BE2C (cell line): ENCODE measurements around the gene RAB22A.

Experiments
- DNase-seq: peaks from one replicate; pipeline ENCODE4 v3.0.0-alpha.2; 2020
- H3K27me3 ChIP-seq: fragments of 250-450 bp; sonication (Bioruptor Pico); 2 replicates; pipeline ENCODE4 v1.5.1; 2020; ENCODE audit warnings: mild to moderate bottlenecking
- H3K36me3 ChIP-seq: fragments of 250-450 bp; sonication (Bioruptor Pico); 2 replicates; pipeline ENCODE4 v1.5.1; 2020; ENCODE audit warnings: mild to moderate bottlenecking
- H3K4me1 ChIP-seq: fragments of 250-450 bp; sonication (Bioruptor Pico); 2 replicates; pipeline ENCODE4 v1.5.1; 2020
- H3K4me3 ChIP-seq: 2 replicates; pipeline ENCODE4 v1.5.1; 2011; ENCODE audit warnings: low read depth, low read length
- H3K9me3 ChIP-seq: fragments of 250-450 bp; sonication (Bioruptor Pico); 2 replicates; pipeline ENCODE4 v1.5.1; 2020
- CTCF ChIP-seq: IDR thresholded peaks from 2 replicates; pipeline ENCODE4 v1.5.1; 2012; ENCODE audit warnings: mild to moderate bottlenecking, low read depth, low read length

RAB22A gene

DNA sequence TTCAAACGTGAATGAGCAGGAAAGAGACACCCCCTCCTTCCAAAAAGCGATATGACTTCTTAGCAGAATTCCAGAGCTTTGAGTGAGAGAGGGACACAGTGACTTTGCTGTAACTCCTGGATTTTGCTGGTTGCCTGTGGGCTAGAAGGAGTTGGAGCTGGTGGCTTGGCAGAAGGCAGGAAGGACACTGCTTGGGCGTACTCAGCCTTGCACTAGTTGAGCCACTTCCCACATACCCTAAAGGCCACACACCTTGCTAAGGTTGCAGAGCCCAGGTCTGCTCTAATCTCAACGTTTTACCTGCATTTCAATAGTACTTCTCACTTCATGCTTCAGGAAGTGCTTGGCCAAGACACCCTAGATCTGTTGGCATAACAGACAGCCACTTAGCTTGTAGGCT lies 30.6 kb downstream of the RAB22A start:
- Histone ChIP-seq H3K4me3 (no peak overlapping the region), H3K36me3 (no peaks in the 10 kb centered on the region), H3K27me3 (no peaks in the 10 kb centered on the region), H3K4me1 (no peaks in the 10 kb centered on the region; the same call in 1 of the 2 replicates), H3K9me3 (no peaks in the 10 kb centered on the region)
- DNase-seq, result no peak
- no peak for TF ChIP-seq CTCF

DNA sequence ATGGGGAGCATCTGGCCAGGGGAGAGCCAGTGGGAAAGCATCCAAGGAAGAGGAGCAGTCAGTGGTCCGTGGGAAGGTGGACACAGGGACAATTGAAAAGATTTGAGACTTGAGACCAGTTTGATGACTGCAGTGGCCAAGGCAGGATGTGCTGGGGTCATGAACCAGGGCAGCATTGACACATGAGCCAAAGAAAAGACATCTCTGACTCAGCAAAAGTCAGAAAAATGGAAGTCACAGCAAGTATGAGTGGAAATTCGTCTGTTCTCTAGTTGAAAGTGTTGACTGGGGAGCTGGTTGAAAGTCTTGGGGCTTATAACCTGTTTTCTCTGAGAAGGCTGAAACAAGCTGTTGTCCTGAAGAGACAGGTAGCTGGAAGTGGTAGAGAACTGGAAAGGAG lies 31.3 kb downstream of the RAB22A start:
- Histone ChIP-seq H3K36me3 (0 out of 2 replicates have a peak, but pooled peaks cover 5% of the 10 kb centered on the region), H3K4me1 (no peaks in the 10 kb centered on the region; the same call in 1 of the 2 replicates), H3K27me3 (no peaks in the 10 kb centered on the region), H3K4me3 (no peak overlapping the region), H3K9me3 (no peaks in the 10 kb centered on the region)
- no peak for TF ChIP-seq CTCF
- no peak for DNase-seq

DNA sequence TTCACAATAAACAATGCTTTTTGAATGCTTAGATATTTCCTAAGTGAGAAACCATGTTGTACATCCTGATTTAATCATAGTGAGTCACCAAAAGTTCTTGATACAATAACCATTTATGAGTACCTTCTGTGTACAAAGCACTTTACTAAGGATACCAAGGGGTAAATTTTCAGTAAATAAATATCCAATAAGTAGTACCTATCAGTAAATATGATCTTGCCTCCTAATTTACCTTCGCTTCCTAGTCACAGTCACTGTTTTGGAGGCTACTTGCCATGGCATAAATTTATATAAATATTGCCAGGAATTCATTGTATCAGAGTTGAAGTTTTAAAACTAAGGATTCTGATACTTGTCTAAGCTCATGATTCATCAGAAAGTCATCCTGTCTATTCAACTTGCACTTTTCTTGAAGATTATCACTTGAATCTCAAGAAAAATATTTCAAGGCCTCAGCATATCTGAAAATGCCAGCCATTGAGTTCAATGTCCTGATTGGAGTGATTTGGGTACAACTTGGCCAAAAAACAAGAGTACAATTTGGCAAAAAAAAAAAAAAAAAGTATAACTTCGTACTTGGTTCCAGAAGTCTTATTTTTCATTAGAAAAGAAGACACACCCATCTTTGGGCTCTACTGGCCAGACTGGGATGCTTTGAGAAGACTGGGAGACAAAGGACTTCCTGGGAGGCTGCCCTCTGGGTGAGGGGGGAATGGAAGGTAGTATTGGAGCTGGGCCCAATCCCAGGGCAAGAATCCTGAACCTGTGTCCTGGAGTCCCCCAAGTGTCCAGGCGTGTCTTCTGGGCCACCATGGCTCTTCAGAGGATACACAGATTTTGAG lies 32.8 kb downstream of the RAB22A start:
- peaks cover 5% of the 10 kb centered on the region; the same call in 1 of the 2 replicates for H3K36me3 ChIP-seq
- no peaks in the 10 kb centered on the region for H3K27me3 ChIP-seq
- no peaks in the 10 kb centered on the region; the same call in 1 of the 2 replicates for H3K4me1 ChIP-seq
- no peaks in the 10 kb centered on the region for H3K9me3 ChIP-seq
- DNase-seq, result no peak
- H3K4me3 ChIP-seq, result no peak overlapping the region
- no peak for TF ChIP-seq CTCF

GRCh38 chr20:58344741-58345140 lies 35.2 kb downstream of the RAB22A start:
- TF ChIP-seq CTCF, result no peak
- H3K4me3 ChIP-seq, result no peak overlapping the region
- H3K36me3 ChIP-seq, result peaks cover 5% of the 10 kb centered on the region; the same call in 1 of the 2 replicates
- no peak for DNase-seq
- no peaks in the 10 kb centered on the region for H3K27me3 ChIP-seq
- no peaks in the 10 kb centered on the region; the same call in 1 of the 2 replicates for H3K4me1 ChIP-seq
- no peaks in the 10 kb centered on the region for H3K9me3 ChIP-seq

DNA sequence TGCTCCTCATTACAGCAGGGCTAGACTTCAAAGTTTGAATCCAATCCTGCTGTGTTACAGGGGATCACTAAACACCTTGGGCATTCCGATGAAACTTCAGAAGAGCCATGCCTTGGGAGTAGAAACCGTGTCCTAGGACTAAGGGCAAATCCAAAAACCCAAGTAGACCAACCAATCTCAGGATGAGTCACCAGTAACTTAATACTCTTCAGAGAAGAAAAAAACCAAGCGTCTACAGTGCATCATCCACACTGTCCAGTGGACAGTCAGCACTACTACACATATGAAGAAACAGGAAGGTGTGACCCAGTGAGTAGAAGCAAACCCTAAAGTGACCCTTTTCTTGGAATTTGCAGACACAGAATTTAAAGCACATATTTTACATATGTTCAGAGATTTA lies 40.1 kb downstream of the RAB22A start:
- H3K27me3 ChIP-seq, result no peaks in the 10 kb centered on the region
- TF ChIP-seq CTCF, result no peak
- H3K4me3 ChIP-seq, result no peak overlapping the region
- peaks cover 10% of the 10 kb centered on the region for H3K36me3 ChIP-seq
- DNase-seq, result no peak
- no peaks in the 10 kb centered on the region for H3K9me3 ChIP-seq
- no peaks in the 10 kb centered on the region for H3K4me1 ChIP-seq

DNA sequence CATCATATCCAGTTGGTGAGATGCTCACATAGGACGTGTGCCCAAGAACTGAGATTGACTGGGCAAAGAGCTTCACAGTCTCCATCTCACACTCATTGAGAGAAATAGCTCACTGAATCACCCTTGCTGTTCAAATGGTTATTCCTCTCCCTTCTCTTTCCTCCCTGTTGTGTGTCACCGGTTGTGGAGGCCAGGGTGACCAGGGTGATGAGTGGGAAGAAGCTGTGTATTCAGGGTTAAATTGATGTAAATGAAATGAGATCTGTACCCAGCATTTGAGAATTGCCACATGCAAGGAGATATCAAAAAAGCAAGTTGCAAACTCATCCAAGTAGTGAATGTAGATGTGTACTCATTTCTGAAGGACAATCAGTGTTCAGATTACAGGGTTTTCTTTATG lies 43.0 kb downstream of the RAB22A start:
- DNase-seq, result no peak
- H3K9me3 ChIP-seq, result no peaks in the 10 kb centered on the region
- peaks cover 7% of the 10 kb centered on the region for H3K36me3 ChIP-seq
- no peak overlapping the region for H3K4me3 ChIP-seq
- TF ChIP-seq CTCF, result no peak
- H3K4me1 ChIP-seq, result no peaks in the 10 kb centered on the region
- H3K27me3 ChIP-seq, result no peaks in the 10 kb centered on the region
